GM21786 (cell line): ENCODE measurements around the gene FOLH1.
"Not testable (repeated sequence)": the region's sequence is repeated elsewhere in the genome, so short reads cannot be mapped to it uniquely, and the experiment has no call there.

Experiments
- ATAC-seq: cut with Tn5 transposase; IDR thresholded peaks from one replicate; pipeline ENCODE4 v1.9.1; 2021; ENCODE audit not compliant: unreplicated experiment

Gene FOLH1

DNA sequence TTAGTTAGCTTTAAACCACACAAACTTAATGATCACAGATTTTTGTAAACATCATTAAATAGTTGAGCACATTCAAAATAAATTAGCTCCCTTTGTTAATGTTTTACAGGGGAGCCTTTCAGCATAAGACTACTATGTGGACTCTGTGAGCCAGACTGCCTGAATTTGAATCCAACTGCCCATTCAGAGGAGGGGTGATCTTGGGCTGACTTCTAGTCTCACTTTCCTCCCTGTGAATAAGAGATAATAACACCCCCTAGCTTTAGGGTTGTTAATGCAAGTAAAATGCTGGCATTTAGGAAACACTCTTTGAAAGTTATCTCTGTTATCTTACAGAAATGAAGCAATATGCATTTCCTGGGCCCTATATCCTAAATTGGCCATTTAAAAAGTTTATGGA, 23.6 kb downstream of the FOLH1 start:
- ATAC-seq: not testable (repeated sequence)

- ATAC-seq: not testable (repeated sequence)
These were observed 30.5 kb downstream of the FOLH1 start for GRCh38 chr11:49177936-49178335.

- not testable (repeated sequence) for ATAC-seq
These were observed 33.0 kb downstream of the FOLH1 start for GRCh38 chr11:49175378-49175777.

- ATAC-seq: not testable (repeated sequence)
These were observed 33.6 kb downstream of the FOLH1 start for GRCh38 chr11:49174691-49175366.

DNA sequence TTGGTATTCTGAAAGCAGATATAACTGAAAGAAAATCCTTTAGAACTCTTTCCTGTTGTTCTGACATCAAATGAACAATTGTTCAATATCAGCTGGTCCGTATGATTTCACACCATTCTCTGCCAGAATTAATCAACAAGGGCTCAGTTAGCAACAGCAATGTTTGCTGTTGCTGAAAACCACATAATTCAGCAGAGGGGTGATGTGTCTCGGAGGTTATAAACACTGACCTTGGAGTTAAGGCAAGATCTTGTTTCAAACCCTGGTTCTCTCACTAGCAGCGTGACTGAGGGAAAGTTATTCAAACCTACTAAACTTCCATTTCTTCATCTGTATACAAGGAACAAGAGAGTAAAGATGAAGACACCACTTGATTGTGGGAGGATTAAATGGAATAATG, 36.8 kb downstream of the FOLH1 start:
- not testable (repeated sequence) for ATAC-seq

DNA sequence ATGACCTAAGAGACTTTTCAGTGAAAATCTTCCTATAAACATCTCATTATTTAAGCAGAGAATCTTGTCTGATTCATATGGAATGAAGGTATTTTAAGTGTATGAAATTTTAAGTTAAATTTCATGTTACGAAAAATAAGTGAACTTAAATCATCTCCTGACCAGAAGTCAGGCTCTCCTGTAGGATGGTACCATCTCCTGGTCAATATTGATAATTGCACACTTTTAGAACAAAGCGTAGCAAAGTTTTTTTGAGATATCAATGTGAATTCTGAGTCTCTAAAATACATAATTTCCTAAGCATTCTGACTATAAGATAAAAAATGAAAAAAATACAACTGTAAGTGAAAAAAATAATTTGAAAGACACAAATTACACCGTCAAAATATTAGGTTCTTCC, 38.8 kb downstream of the FOLH1 start:
- ATAC-seq: not testable (repeated sequence)

DNA sequence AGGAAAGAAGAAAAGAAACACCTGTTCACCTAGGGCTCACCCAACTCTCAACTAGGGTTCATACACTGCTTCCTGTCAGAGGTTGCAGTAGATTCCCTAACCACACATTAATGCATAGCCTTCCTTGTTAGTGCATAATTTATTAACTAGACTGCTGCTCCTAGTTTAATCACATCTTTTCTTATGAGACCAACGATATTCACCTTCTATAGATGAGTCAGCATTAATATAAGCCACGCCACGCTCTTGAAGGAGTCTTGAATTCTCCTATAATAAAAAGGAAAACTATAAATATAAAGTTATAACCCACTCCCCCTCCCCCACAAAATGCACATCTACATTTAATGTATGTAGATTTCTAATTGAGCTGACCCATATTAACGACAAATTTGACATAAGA, 39.4 kb downstream of the FOLH1 start:
- ATAC-seq: not testable (repeated sequence)

- ATAC-seq: no peak
These were observed 57.2 kb downstream of the FOLH1 start for GRCh38 chr11:49151211-49151610.

DNA sequence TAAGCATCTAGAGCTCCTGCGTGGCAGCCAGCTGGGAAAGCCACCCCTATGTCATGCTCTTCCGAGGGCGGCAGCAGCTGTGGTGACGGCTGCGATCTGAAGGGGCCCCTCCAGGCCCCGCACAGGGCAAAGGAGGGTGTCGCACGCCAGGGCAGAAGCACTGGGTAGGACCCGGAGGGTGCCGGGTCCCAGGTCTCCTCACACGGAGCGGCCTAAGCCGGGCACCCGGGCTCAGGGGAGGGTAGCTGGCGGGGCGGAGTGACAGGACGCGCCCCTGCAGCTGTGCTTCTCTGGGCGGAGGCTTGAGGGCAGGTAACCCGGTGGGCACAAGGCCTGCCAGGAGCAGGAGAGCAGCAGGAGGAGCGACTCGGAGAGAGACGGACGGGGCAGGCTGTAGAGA, 106.0 kb downstream of the FOLH1 start:
- ATAC-seq: not testable (repeated sequence)
